Liver (tissue), 3 donors: Measurements from ENCODE around the gene GTF2B.
"Not testable (repeated sequence)": the region's sequence is repeated elsewhere in the genome, so short reads cannot be mapped to it uniquely, and the experiment has no call there.

ENCODE experiments used
- CTCF ChIP-seq: fragments of 150-350 bp; IDR thresholded peaks from 2 replicates; pipeline ENCODE4 v1.5.1; 2017; ENCODE audit warnings: improper control_type of control experiment, low read depth, low read length; ENCODE audit not compliant: missing input control
- GABPA ChIP-seq, 2 donors: IDR thresholded peaks in 1 of 2; conservative IDR thresholded peaks in 1 of 2; 2 replicates each; pipeline ENCODE4 v1.6.1; 2016; ENCODE audit warnings: antibody characterized with exemption in 2 of 2, mild to moderate bottlenecking in 1 of 2, moderate library complexity in 1 of 2
- JUND ChIP-seq, 2 donors: IDR thresholded peaks; 2 replicates each; pipeline ENCODE4 v1.6.1; 2016; ENCODE audit warnings: antibody characterized with exemption in 2 of 2
- RAD21 ChIP-seq, 2 donors: IDR thresholded peaks; 2 replicates each; pipeline ENCODE4 v1.6.1; 2016; ENCODE audit warnings: antibody characterized with exemption in 2 of 2, mild to moderate bottlenecking in 2 of 2
- SP1 ChIP-seq: IDR thresholded peaks from 2 replicates; pipeline ENCODE4 v1.6.1; 2018; ENCODE audit warnings: antibody characterized with exemption, mild to moderate bottlenecking
- TAF1 ChIP-seq: conservative IDR thresholded peaks from 2 replicates; pipeline ENCODE4 v1.6.1; 2016; ENCODE audit warnings: antibody characterized with exemption, mild to moderate bottlenecking
- ZBTB33 ChIP-seq: IDR thresholded peaks from 2 replicates; pipeline ENCODE4 v1.6.1; 2016; ENCODE audit warnings: antibody characterized with exemption
- TF ChIP-seq, protein P1 (sequence below): IDR thresholded peaks from 2 replicates; pipeline ENCODE4 v1.6.1; 2016; ENCODE audit warnings: antibody characterized with exemption
- TF ChIP-seq, protein P2 (sequence below): IDR thresholded peaks from 2 replicates; pipeline ENCODE4 v1.6.1; 2016; ENCODE audit warnings: antibody characterized with exemption, mild to moderate bottlenecking
- donor health status: healthy.
- donor health status: healthy.

- not testable (repeated sequence) for TF ChIP-seq CTCF; RAD21 (IDR thresholded peaks at IDR 0.05); GABPA (IDR thresholded peaks at IDR 0.05 in 1 of 2, conservative IDR thresholded peaks at IDR 0.05 in 1 of 2); JUND (IDR thresholded peaks at IDR 0.05); TAF1; SP1; ZBTB33
- TF ChIP-seq, protein P1, sequence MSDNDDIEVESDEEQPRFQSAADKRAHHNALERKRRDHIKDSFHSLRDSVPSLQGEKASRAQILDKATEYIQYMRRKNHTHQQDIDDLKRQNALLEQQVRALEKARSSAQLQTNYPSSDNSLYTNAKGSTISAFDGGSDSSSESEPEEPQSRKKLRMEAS, result not testable (repeated sequence)
- TF ChIP-seq, protein P2, sequence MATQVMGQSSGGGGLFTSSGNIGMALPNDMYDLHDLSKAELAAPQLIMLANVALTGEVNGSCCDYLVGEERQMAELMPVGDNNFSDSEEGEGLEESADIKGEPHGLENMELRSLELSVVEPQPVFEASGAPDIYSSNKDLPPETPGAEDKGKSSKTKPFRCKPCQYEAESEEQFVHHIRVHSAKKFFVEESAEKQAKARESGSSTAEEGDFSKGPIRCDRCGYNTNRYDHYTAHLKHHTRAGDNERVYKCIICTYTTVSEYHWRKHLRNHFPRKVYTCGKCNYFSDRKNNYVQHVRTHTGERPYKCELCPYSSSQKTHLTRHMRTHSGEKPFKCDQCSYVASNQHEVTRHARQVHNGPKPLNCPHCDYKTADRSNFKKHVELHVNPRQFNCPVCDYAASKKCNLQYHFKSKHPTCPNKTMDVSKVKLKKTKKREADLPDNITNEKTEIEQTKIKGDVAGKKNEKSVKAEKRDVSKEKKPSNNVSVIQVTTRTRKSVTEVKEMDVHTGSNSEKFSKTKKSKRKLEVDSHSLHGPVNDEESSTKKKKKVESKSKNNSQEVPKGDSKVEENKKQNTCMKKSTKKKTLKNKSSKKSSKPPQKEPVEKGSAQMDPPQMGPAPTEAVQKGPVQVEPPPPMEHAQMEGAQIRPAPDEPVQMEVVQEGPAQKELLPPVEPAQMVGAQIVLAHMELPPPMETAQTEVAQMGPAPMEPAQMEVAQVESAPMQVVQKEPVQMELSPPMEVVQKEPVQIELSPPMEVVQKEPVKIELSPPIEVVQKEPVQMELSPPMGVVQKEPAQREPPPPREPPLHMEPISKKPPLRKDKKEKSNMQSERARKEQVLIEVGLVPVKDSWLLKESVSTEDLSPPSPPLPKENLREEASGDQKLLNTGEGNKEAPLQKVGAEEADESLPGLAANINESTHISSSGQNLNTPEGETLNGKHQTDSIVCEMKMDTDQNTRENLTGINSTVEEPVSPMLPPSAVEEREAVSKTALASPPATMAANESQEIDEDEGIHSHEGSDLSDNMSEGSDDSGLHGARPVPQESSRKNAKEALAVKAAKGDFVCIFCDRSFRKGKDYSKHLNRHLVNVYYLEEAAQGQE, result not testable (repeated sequence)
Observed at GRCh38 chr1:88938528-88938927, 47.2 kb upstream of the GTF2B start.
